ENCODE results near the gene MSANTD7. TPM values are rescaled to one million over a fixed set of nuclear protein-coding genes. Genes with fewer than 3 reads are reported as not detected.
A peak's percentile ranks its signal among the peaks of the same experiment; 100 is the strongest.
"Not testable (repeated sequence)": the region's sequence is repeated elsewhere in the genome, so short reads cannot be mapped to it uniquely, and the experiment has no call there.

MSANTD7 gene
- 17.3 TPM for total RNA-seq
- polyA plus RNA-seq = 6.9 TPM

GRCh38 chr10:14837757-14838581, at the start of gene MSANTD7, which contains the start of the genes CDNF and HSPA14:
Gene MSANTD7 (plus strand): TSS chr10:14838306. CDS start chr10:14842285, 3,979 bp downstream.
Gene CDNF (minus strand): TSS chr10:14838037. CDS start chr10:14837946, 91 bp downstream.
Gene HSPA14 (plus strand): TSS chr10:14838306. CDS start chr10:14838403, 97 bp downstream.
- Histone ChIP-seq H3K36me3 (ENCODE audit: insufficient read depth) (no peaks in the 10 kb centered on the region), H3K4me3 (ENCODE audit: low read depth, low read length) (peak within 1 kb of the TSS; percentile 89), H3K4me1 (ENCODE audit: insufficient read depth) (no peaks in the 10 kb centered on the region), H3K27ac (ENCODE audit: low read depth) (peak within 1 kb of the TSS; percentile 97)
- peak; percentile 99 for DNase-seq (ENCODE audit: extremely low spot score)
- WGBS = under 1% methylated on average over 72 of the region's 72 CpGs

DNA sequence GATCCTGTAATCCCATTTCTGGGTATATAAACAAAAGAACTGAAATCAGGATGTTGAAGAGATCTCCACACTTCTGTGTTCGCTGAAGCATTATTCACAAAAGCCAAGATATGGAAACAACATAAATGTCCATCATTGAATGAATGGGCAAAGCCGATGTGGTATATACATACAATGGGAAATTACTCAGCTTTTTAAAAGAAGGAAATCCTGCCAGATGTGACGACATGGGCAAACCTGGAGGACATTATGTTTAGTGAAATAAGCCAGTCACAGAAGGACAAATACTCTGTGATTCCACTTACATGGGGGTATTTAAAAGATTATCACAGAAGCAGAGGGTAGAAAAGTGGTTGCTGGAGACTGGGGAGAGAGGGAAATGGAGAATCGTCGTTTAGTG, 39.5 kb upstream of the MSANTD7 start:
- Histone ChIP-seq H3K4me3 (ENCODE audit: low read depth, low read length) (no peak overlapping the region), H3K4me1 (ENCODE audit: insufficient read depth) (no peaks in the 10 kb centered on the region), H3K27ac (ENCODE audit: low read depth) (no peak overlapping the region), H3K36me3 (ENCODE audit: insufficient read depth) (no peaks in the 10 kb centered on the region)
- 25% methylated on average over 5 of the region's 5 CpGs for WGBS
- no peak for DNase-seq (ENCODE audit: extremely low spot score)

DNA sequence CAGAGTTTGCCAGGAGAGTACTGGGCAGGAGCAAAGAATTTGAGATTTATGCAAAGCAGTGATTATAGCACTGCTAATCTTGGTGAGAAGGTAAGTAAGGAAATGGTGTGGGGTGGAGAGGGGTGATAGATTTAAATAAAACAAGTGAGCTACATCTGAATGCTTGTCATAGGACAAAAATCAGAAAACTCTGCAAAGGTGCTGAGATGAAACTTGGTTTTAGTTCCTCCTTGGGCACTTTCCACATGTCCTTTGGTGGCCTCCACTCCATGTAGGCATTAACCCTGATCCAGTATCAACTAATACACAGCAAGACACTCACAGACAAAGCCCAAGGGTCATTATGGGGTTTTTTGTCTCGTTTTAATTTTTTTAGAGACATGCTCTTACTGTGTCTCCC, 37.7 kb upstream of the MSANTD7 start:
- WGBS = 51% methylated on average over 1 of the region's 1 CpG
- H3K4me1 ChIP-seq (ENCODE audit: insufficient read depth) = no peaks in the 10 kb centered on the region
- H3K4me3 ChIP-seq (ENCODE audit: low read depth, low read length) = no peak overlapping the region
- DNase-seq (ENCODE audit: extremely low spot score) = no peak
- no peak overlapping the region for H3K27ac ChIP-seq (ENCODE audit: low read depth)
- H3K36me3 ChIP-seq (ENCODE audit: insufficient read depth) = no peaks in the 10 kb centered on the region

GRCh38 chr10:14801723-14802122, 36.4 kb upstream of the MSANTD7 start:
- no peak overlapping the region for H3K27ac ChIP-seq (ENCODE audit: low read depth)
- H3K4me3 ChIP-seq (ENCODE audit: low read depth, low read length) = no peak overlapping the region
- H3K4me1 ChIP-seq (ENCODE audit: insufficient read depth) = no peaks in the 10 kb centered on the region
- DNase-seq (ENCODE audit: extremely low spot score) = no peak
- WGBS = 44% methylated on average over 5 of the region's 5 CpGs
- H3K36me3 ChIP-seq (ENCODE audit: insufficient read depth) = no peaks in the 10 kb centered on the region

DNA sequence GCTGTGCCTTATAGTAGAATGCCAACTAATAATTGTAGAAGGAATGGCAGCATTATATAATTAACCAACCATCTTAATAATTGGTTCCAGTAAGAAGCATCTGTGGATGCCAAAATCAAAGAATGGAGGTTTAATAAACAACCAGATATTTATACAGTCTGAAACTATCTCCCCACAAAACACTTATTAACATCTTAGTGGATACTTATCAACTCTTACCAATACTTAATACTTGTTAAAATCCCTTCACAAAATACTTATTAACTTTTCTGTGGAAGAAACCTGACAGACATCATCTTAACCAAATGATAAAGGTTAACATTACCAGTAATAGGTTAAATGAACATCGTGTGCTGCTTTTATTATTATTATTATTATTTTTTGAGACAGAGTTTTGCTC, 34.3 kb upstream of the MSANTD7 start:
- H3K4me3 ChIP-seq (ENCODE audit: low read depth, low read length) = no peak overlapping the region
- no peaks in the 10 kb centered on the region for H3K36me3 ChIP-seq (ENCODE audit: insufficient read depth)
- H3K4me1 ChIP-seq (ENCODE audit: insufficient read depth) = no peaks in the 10 kb centered on the region
- WGBS = 0% methylated on average over 1 of the region's 1 CpG
- DNase-seq (ENCODE audit: extremely low spot score) = no peak
- no peak overlapping the region for H3K27ac ChIP-seq (ENCODE audit: low read depth)

GRCh38 chr10:14806318-14806717, 31.8 kb upstream of the MSANTD7 start:
- Histone ChIP-seq H3K36me3 (ENCODE audit: insufficient read depth) (no peaks in the 10 kb centered on the region), H3K27ac (ENCODE audit: low read depth) (no peak overlapping the region), H3K4me3 (ENCODE audit: low read depth, low read length) (no peak overlapping the region), H3K4me1 (ENCODE audit: insufficient read depth) (no peaks in the 10 kb centered on the region)
- 74% methylated on average over 3 of the region's 3 CpGs for WGBS
- DNase-seq (ENCODE audit: extremely low spot score) = no peak

DNA sequence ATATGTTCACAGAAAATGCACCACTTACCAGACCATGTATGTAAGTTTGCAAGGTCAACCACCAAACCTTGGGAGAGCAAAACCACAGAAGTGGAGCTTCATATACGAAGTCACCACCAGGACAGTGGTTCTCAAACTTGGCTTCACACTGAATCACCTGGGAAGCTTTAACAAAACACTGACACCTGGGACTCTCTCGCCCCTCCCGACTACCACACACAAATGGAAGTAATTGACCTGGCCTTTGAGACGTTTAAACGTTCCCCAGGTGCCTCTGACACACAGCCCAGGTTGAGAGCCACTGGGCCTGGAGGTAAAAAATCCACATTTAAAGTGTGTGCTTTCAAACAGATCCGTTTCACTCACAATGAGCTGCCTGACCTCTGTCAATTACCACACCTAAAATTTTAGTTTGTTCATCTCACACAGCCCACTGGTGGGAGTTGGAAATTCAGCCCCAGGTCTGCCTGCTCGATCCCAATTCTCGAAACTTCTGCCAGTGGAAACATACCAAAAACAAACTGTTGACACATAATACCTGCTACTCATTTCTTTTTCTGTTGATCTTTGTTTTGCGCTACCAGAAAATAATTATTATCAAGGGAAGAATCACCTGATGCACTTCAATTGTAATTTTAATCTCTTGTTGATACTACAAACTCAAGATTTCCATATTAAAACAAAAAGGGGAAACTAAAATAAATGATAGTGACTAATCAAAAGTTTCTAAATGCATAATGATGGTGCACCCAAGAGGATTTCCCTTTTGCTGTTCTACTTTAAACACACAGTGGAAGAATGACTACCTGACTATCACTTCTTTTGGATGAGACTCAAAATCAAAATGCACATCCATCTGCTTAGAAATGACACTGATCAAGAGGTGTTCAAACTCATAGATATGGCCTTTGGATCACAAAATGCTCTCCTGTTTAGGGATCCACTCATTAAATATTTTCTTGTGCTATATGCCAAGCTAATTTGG, 26.8 kb upstream of the MSANTD7 start:
- no peak for DNase-seq (ENCODE audit: extremely low spot score)
- Histone ChIP-seq H3K4me3 (ENCODE audit: low read depth, low read length) (no peak overlapping the region), H3K27ac (ENCODE audit: low read depth) (no peak overlapping the region), H3K4me1 (ENCODE audit: insufficient read depth) (no peaks in the 10 kb centered on the region), H3K36me3 (ENCODE audit: insufficient read depth) (no peaks in the 10 kb centered on the region)
- 73% methylated on average over 9 of the region's 9 CpGs for WGBS

DNA sequence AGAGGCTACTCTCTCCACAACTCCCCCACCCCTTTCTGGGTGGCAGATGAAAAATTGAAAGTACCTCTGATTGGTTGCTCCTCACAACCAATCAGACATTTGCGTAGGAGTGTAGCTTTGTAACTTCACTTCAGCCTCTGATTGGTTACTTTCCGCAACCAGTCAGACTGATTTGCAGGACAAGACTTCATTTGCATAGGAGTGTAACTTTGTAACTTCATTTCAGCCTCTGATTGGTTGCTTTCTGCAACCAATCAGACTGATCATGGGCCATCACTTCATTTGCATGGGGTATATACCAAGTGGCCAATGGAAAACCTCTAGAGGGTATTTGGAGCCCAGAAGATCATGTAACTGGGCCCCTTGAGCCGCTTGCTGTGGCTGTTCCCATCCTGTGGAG, 25.8 kb upstream of the MSANTD7 start:
- DNase-seq (ENCODE audit: extremely low spot score) = no peak
- H3K27ac ChIP-seq (ENCODE audit: low read depth) = no peak overlapping the region
- no peaks in the 10 kb centered on the region for H3K36me3 ChIP-seq (ENCODE audit: insufficient read depth)
- H3K4me3 ChIP-seq (ENCODE audit: low read depth, low read length) = no peak overlapping the region
- no peaks in the 10 kb centered on the region for H3K4me1 ChIP-seq (ENCODE audit: insufficient read depth)
- 94% methylated on average over 3 of the region's 3 CpGs for WGBS

DNA sequence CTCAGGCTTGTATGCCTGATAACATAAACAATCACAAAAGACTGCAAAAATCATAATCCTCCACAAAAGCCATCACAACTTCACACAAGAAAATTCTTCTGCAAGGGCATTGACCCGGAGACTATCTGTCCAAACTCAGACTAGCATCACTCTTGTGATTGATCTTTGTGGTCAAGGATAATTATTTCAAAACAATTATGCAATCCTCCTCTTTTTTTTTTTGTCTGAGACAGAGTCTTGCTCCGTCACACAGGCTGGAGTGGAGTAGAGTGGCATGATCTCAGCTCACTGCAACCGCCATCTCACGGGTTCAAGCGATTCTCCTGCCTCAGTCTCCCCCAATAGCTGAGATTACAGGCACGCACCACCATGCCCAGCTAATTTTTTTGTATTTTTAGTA, 22.4 kb upstream of the MSANTD7 start:
- WGBS = 91% methylated on average over 6 of the region's 6 CpGs
- no peak overlapping the region for H3K27ac ChIP-seq (ENCODE audit: low read depth)
- no peak for DNase-seq (ENCODE audit: extremely low spot score)
- no peaks in the 10 kb centered on the region for H3K4me1 ChIP-seq (ENCODE audit: insufficient read depth)
- no peaks in the 10 kb centered on the region for H3K36me3 ChIP-seq (ENCODE audit: insufficient read depth)
- H3K4me3 ChIP-seq (ENCODE audit: low read depth, low read length) = no peak overlapping the region

GRCh38 chr10:14816717-14817116, 21.4 kb upstream of the MSANTD7 start:
- WGBS = 95% methylated on average over 7 of the region's 7 CpGs

DNA sequence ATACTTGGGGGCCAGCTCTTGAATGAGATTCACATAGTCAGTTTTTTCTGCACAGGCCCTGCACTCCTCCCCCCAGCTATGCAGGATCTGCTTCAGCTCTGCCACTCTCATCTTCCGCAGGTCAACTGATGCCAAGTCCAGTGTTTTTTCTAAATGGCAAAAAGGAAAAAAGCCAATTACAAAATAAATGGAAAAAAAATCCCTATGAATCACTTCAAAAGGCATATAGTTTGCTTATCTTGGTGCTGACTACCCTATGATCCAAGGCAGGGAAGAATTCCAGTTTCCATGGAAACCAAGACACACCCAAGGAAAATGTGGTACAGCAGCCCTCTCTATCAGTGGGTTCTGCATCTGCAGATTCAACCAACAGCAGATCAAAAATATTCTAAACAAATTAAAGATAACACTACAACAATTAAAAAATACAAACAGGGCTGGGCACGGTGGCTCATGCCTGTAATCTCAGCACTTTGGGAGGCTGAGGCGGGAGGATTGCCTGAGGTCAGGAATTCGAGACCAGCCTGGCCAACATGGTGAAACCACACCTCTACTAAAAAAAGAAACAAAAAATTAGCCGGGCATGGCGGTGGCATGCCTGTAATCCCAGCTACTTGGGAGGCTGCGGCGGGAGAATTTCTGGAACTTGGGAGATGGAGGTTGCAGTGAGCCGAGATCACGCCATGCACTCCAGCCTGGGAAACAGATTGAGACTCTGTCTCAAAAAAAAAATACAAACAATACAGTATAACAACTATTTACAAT, 17.9 kb upstream of the MSANTD7 start:
- no peak for DNase-seq (ENCODE audit: extremely low spot score)
- Histone ChIP-seq H3K36me3 (ENCODE audit: insufficient read depth) (no peaks in the 10 kb centered on the region), H3K4me3 (ENCODE audit: low read depth, low read length) (no peak overlapping the region), H3K27ac (ENCODE audit: low read depth) (no peak overlapping the region), H3K4me1 (ENCODE audit: insufficient read depth) (no peaks in the 10 kb centered on the region)
- 89% methylated on average over 10 of the region's 10 CpGs for WGBS

More at GRCh38 chr10:14816717-14817116, 21.4 kb upstream of the MSANTD7 start:
- H3K36me3 ChIP-seq (ENCODE audit: insufficient read depth); H3K4me1 ChIP-seq (ENCODE audit: insufficient read depth); H3K4me3 ChIP-seq (ENCODE audit: low read depth, low read length); DNase-seq (ENCODE audit: extremely low spot score); H3K27ac ChIP-seq (ENCODE audit: low read depth): not testable (repeated sequence)

GRCh38 chr10:14820775-14821154, 17.3 kb upstream of the MSANTD7 start:
- DNase-seq (ENCODE audit: extremely low spot score) = no peak
- Histone ChIP-seq H3K36me3 (ENCODE audit: insufficient read depth) (no peaks in the 10 kb centered on the region), H3K4me1 (ENCODE audit: insufficient read depth) (no peaks in the 10 kb centered on the region), H3K27ac (ENCODE audit: low read depth) (no peak overlapping the region), H3K4me3 (ENCODE audit: low read depth, low read length) (no peak overlapping the region)
- 94% methylated on average over 5 of the region's 5 CpGs for WGBS
